Myocyte (in vitro differentiated cells): ENCODE data around the gene IGFBP5. TPM values are rescaled to one million over a fixed set of nuclear protein-coding genes. Genes with fewer than 3 reads are reported as not detected.

Experiments used
- DNase-seq: peaks from one replicate; pipeline ENCODE4 v3.0.0-alpha.2; 2012; ENCODE audit warnings: low read depth
- total RNA-seq: library from RNA; depleted of rRNA; stranded (reverse); fragments of >200 nt; gene quantifications from 2 replicates; pipeline ENCODE4 v1.2.3, GENCODE V29; 2014

Gene IGFBP5
- total RNA-seq, 1 donor from 2014 or later: 23.5 TPM

- DNase-seq: no peak
These were observed 49.8 kb downstream of the IGFBP5 start for GRCh38 chr2:216645636-216645950.

- DNase-seq: no peak
These were observed 50.3 kb downstream of the IGFBP5 start for GRCh38 chr2:216644842-216645635.

DNA sequence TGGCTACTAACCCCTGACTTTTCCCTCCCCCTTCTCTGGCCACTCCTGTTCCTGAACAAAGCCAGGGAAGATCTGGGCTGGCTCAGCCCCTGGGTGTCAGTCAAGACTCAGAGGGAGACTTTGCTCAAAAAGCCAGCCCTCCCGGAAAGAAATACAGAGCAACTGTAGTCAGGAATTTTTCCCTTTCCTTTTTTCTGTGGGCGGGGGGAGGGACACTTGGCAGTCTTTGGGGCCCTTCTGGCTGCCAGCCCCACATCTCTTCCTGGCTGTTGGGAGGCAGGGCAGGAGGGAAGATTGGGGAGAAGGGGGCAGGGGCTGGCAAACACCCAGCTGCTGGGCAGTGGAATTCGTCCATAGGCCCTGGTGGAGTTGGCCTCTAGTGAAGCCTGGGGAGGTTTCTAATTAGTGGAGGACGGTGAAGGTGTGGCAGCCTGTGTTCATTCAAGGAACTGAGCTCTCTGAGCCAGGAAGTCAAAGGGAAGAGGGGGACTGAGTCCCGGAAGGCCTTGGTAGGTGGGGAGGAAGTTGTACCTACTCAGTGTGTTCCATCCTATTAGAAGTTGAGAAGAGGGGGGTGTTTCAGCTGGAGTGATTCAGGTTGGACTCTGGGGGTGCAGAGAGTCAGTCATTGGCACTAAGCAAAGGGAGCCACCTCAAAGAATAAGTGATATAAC, 51.2 kb downstream of the IGFBP5 start:
- DNase-seq: peak; percentile 13

GRCh38 chr2:216637472-216637871, 57.9 kb downstream of the IGFBP5 start:
- DNase-seq: no peak

DNA sequence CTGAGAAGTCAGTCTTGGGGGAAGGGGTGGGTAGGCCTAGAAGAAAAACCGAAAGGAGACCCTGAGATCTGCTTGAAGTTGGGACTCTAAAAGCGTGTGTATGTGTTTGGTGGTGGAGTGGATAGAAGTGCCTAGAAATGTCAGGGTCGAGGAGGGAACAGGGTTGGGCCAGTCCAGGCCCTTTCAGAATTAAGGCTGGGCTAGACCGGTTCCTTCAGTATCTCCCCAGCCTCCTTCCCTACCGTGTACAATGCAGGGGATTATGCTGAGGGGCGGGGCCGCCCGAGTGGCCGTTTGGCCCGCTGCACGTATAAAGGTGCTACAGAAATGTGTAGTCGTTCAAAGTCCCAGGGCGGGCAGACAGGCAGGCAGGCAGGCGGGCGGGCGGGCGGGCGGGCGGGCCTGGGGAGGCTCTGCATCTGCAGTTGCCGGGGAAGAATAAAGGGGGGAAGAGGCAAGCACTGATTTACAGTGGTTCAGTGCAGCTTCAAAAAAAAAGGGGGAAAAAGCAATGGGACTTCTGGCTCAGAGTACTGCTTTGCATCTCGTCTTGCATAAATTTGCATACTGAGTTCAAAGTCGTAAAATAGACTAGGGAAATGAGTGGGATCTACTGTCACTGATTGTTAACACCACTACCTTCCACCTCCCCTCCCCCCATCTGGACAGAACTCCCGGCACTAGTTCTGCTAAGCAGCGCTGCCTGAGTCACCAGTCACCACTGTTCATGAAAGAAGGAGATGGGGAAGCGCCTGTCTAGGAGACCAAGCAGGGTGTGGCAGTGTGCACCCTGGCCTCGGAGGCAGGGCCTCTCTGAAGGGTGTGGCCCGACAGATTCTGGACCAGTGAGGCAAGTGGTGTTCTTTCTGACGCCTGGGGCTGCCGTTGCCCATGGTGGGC, 58.5 kb downstream of the IGFBP5 start:
- no peak for DNase-seq

GRCh38 chr2:216635701-216636550, 59.4 kb downstream of the IGFBP5 start:
- DNase-seq: no peak

GRCh38 chr2:216635171-216635570, 60.2 kb downstream of the IGFBP5 start:
- DNase-seq: no peak

DNA sequence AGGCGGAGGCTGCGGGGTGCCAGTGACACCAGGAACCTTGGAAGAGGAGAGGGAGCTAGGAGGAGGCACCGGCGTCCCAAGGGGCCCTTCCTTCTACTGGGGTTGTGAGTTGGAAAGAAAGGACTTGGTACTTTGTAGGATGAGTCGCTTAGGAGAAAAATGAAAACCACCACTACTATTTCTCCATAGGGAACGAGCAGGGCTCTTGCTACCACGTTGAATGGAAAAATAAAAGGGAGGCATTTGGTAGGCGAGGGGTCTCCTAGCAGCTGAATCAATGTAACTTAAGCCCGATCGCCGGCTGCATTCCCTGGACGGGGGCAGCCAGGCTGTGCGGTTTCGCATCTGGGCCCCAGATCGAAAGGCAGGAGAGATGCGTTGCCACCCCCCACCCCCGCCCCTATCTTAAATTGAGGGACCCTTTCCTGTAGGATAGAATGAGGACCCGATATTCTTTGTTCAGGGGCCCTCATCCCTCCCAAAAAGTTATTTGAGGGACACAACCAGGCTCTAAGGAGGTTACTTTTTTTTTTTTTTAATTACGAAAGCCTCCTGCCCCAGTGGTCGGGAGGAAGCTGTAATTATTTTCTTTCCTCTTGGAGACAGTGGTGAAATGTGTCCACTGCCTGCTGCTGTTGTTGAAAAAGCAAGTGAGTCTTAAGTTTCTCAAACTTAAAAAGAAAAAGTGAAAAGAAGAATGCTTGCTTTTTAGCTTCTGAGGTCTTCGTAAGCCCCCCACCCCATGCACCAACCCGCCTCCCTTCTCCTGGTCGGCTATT, 60.8 kb downstream of the IGFBP5 start:
- DNase-seq: no peak

GRCh38 chr2:216633616-216634369, 61.6 kb downstream of the IGFBP5 start:
- no peak for DNase-seq

DNA sequence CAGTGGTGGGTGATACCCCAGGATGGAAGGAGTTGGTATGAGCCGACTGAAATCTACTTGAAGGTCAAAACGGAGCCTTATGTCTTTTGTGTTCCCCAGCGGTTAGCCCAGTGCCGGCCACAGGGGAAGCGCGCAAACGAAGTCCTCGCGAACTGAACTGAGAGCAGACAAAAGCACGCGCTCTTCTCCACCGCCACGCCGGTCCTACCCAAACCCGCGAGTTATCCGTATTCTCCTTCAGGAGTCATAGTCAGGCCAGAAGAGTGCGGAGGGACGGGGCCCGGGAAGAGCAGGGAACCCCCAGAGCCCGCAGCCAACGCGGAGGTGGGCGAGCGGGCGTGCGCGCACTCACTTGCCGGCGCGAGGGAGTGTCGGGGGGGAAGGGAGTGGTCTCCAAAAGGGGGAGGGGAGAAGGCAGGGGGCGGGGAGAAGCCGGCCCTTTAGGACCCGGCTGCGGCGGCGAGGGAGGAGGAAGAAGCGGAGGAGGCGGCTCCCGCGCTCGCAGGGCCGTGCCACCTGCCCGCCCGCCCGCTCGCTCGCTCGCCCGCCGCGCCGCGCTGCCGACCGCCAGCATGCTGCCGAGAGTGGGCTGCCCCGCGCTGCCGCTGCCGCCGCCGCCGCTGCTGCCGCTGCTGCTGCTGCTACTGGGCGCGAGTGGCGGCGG, 62.3 kb downstream of the IGFBP5 start, which contains the start of gene IGFBP2:
Gene IGFBP2, plus strand, starts transcription at position 469 of the 664 bp plus-strand sequence. Its CDS starts 104 bp downstream, at position 573.
- peak; percentile 6 for DNase-seq

DNA sequence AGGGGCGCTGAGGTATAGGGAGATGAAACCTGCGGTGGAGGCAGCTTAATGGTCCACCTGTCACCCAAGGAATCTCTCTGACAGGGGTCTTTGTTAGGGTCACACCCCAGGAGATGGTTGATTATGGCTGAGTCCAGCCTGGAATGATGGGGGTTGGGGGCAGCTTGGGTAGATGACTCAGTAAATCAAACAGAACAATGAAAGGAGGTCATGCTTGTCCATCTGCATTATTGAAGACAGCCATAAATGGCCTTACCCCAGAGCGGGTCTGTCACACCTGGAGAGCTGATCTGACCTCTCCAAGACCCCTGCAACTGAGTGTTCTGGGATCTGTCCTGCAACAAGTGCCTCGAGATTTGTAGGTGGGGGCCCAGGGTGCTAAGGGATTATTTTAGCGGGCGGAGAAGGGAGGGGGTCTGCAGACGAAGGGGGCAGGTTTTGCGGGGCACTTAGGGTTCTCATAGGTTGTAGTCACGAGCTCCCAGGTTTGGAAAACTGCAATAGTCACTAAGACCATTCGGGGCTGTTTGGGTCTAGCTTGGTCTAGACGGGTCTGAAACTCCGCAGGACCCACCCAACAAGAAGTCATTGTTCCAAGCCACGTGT, 62.9 kb downstream of the IGFBP5 start:
- DNase-seq: no peak

DNA sequence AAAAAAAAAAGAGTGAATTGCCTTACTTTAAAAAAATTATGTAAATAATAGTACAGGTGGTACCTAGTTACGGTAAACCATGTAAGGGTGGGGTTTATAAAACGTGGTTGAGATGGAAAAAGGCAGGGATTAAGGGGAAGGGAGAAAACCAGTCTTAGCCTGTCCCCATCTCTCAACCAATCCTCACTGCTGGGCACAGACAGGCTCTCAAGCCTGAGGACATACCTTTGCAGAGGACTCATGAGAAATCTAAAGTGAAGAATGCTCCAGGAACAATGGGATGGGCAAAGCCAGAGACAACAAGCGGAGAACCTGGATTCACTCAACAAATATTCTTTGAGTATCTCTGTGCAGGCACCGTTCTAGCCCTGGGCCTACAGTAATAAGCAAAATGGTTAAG, 65.6 kb downstream of the IGFBP5 start:
- no peak for DNase-seq

DNA sequence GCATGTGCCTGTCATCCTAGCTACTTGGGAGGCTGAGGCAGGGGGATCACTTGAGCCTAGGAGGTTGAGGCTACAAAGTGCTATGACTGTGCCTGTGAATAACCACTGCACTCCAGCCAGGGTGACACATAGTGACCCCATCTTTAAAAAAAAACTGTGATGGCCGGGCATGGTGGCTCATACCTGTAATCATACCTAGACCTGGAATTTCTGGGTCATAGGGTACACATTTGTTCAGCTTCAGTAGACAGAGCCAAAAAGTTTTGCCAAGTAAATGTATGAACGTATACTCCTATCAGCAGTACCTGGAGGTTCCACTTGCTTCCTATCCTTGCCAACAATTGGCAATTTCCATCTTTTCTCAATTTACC, 68.5 kb downstream of the IGFBP5 start:
- no peak for DNase-seq

DNA sequence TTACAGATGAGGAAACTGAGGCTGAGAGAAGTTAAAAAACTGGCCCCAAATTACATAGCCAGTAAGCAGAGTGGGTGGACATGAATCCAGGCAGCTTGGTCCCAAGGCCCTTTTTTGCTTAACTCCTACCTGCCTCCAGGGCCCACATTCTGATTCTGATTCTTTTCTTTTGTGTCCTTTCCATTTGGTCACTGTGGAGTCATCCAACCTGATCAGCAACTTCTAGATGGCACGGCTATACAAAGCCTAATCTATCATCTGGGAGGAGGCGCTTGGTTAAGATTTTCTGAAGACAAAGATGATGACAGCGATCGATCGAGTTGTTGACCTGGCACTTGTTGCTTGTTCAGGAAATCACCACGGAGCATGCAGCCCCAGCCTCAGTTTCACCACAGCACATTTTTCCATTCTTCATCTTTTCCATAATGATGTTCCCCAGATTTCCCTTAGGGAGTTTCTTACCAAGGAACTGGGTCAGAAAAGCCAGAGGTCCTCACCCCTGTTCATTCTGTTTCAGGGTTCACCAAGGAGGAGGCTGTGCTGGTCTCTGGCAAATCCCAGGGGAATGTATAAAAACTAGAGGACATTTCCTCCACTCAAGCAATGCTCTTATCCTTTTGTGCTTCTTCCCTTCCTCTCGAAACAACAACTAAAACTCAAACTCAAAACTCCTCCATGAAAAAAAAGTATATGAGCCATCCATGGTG, 69.0 kb downstream of the IGFBP5 start:
- no peak for DNase-seq

DNA sequence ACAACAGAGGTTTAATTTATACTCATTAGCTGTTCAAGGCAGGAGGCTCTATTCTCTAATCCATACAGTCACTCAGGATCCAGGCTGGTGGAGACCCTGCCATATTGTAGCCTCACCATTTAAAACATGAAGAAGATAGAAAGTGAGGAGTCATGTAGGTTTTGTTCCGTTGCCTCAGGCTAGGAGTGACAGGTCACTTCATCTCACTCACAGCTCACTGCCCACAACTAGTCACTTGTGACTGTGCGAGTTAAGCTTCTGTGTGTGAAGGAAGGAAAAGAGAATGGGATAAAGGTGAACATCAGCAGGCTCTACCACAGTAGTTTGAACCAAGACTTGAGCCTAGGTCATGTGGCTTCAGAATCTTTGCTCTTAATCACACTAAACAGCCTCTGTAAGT, 71.1 kb downstream of the IGFBP5 start:
- no peak for DNase-seq

- DNase-seq: no peak
These were observed 72.8 kb downstream of the IGFBP5 start for GRCh38 chr2:216622526-216622925.
